Gastroesophageal sphincter (tissue), 4 donors: ENCODE data around the gene KIFC3. TPM values are rescaled to one million over a fixed set of nuclear protein-coding genes. Genes with fewer than 3 reads are reported as not detected.

Experiments used
- ATAC-seq: fragments of 150-250 bp; one replicate; pipeline ENCODE4 v1.9.1; 2016; ENCODE audit warnings: mild to moderate bottlenecking, moderate library complexity
- H3K27ac ChIP-seq, 4 donors: fragments of 200-600 bp; sonication (generic) in 3 of 4; 1 replicate in 3 of 4; 2 replicates in 1 of 4; pipeline ENCODE4 v1.5.1; 2016 to 2019
- H3K27me3 ChIP-seq: fragments of 200-600 bp; sonication (generic); one replicate; pipeline ENCODE4 v1.5.1; 2019
- H3K36me3 ChIP-seq, 2 donors: fragments of 200-600 bp; sonication (generic); one replicate each; pipeline ENCODE4 v1.5.1; 2019; ENCODE audit warnings: control low read depth in 1 of 2
- H3K4me1 ChIP-seq, 3 donors: fragments of 200-600 bp; sonication (generic); 1 replicate in 2 of 3; 2 replicates in 1 of 3; pipeline ENCODE4 v1.5.1; 2016 to 2019; ENCODE audit warnings: control low read depth in 2 of 3
- H3K4me3 ChIP-seq, 2 donors: fragments of 200-600 bp; sonication (generic); one replicate each; pipeline ENCODE4 v1.5.1; 2019; ENCODE audit warnings: mild to moderate bottlenecking in 1 of 2, moderate library complexity in 1 of 2
- H3K9me3 ChIP-seq, 3 donors: fragments of 200-600 bp; sonication (generic); one replicate each; pipeline ENCODE4 v1.5.1; 2017 to 2019; ENCODE audit warnings: control low read depth in 2 of 3
- EP300 ChIP-seq: sonication (generic); formaldehyde crosslinking; IDR thresholded peaks from one replicate; pipeline ENCODE4 v1.6.1; 2017; ENCODE audit warnings: antibody characterized with exemption, mild to moderate bottlenecking
- POLR2A ChIP-seq, 2 donors: fragments of 450-650 bp; IDR thresholded peaks; one replicate each; pipeline ENCODE4 v1.6.1; 2017; ENCODE audit warnings: antibody characterized with exemption in 2 of 2, mild to moderate bottlenecking in 2 of 2, moderate library complexity in 1 of 2
- POLR2AphosphoS5 ChIP-seq: sonication (generic); formaldehyde crosslinking; IDR thresholded peaks from one replicate; pipeline ENCODE4 v1.6.1; 2017; ENCODE audit warnings: antibody characterized with exemption
- WGBS, 2 donors: methylation state at CpG; one replicate each; pipeline ENCODE4 v1.1.5; 2018; ENCODE audit warnings: low coverage in 1 of 2; 5-methylcytosine and 5-hydroxymethylcytosine counted together
- total RNA-seq, 4 donors: library from RNA; depleted of rRNA; stranded (reverse); fragments of >200 nt; gene quantifications; one replicate each; pipeline ENCODE4 v1.1.0, GENCODE V29; 2016
- TF ChIP-seq, protein P1 (sequence below), 4 experiments: fragments of 200-600 bp in 2 of 4; fragments of 450-650 bp in 2 of 4; sonication (generic) in 1 of 4; IDR thresholded peaks; one replicate each; pipeline ENCODE4 v1.5.1; 2017 to 2019; ENCODE audit warnings: antibody characterized with exemption in 4 of 4, mild to moderate bottlenecking in 2 of 4, moderate library complexity in 2 of 4

The KIFC3 gene
- total RNA-seq, 4 donors from 2014 or later = 17.4 to 78.4 (median 36.2) TPM

DNA sequence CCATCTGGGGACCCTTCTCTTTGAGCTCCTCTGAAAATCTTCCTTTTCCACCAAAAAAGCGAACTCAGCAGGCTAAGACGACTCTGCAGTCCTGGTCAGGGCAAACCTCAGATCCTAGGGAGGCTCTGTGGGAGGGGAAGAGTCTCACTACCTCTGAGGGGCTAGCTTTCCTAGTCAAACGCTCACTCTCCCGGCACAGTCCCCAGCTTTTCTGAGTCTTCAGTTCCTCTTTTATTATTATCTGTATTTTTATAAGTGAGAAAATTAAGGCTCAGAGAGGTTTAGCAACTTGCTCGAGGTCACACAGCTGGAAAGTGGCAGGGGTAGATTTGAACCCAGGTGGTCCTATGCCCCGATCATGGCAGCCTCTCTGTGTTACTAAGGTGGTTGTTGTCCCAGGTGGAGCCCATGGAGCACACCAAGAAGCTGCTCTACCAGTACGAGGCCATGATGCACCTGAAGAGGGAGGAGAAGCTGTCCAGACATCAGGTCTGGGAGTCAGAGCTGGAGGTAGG, 75.8 kb downstream of the KIFC3 start:
- Histone ChIP-seq H3K27ac (no peak overlapping the region), H3K27me3 (peaks cover 14% of the 10 kb centered on the region), H3K4me1 (no peaks in the 10 kb centered on the region), H3K9me3 (no peaks in the 10 kb centered on the region), H3K36me3 (no peaks in the 10 kb centered on the region), H3K4me3 (no peak overlapping the region)
- TF ChIP-seq, protein P1, sequence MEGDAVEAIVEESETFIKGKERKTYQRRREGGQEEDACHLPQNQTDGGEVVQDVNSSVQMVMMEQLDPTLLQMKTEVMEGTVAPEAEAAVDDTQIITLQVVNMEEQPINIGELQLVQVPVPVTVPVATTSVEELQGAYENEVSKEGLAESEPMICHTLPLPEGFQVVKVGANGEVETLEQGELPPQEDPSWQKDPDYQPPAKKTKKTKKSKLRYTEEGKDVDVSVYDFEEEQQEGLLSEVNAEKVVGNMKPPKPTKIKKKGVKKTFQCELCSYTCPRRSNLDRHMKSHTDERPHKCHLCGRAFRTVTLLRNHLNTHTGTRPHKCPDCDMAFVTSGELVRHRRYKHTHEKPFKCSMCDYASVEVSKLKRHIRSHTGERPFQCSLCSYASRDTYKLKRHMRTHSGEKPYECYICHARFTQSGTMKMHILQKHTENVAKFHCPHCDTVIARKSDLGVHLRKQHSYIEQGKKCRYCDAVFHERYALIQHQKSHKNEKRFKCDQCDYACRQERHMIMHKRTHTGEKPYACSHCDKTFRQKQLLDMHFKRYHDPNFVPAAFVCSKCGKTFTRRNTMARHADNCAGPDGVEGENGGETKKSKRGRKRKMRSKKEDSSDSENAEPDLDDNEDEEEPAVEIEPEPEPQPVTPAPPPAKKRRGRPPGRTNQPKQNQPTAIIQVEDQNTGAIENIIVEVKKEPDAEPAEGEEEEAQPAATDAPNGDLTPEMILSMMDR (IDR thresholded peaks at IDR 0.05) = no peak
- no peak for TF ChIP-seq POLR2A (IDR thresholded peaks at IDR 0.05)
- no peak for ATAC-seq
- WGBS, 2 donors = 73 to 82% methylated on average over 5 to 6 of the region's 7 CpGs

DNA sequence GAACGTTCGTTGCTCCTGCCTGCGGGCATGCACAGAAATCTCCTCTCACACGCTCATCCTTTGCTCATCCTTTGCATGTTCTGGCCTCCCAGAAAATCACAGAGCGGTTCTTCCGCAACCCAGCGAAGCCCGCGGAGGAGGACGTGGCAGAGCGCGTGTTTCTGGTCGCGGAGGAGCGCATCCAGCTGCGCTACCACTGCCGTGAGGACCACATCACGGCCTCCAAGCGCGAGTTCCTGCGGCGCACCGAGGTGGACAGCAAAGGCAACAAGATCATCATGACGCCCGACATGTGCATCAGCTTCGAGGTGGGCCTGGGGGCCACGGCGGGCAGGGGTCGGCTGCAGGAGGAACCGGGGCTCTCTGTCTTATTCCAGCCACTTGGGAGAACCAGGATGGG, 76.3 kb downstream of the KIFC3 start:
- no peak for TF ChIP-seq POLR2A (IDR thresholded peaks at IDR 0.05)
- TF ChIP-seq, protein P1 (IDR thresholded peaks at IDR 0.05) = no peak
- TF ChIP-seq POLR2AphosphoS5 = no peak
- no peak for TF ChIP-seq EP300
- WGBS, 2 donors = 80 to 100% methylated on average over 1 to 4 of the region's 30 CpGs
- ATAC-seq = no peak

DNA sequence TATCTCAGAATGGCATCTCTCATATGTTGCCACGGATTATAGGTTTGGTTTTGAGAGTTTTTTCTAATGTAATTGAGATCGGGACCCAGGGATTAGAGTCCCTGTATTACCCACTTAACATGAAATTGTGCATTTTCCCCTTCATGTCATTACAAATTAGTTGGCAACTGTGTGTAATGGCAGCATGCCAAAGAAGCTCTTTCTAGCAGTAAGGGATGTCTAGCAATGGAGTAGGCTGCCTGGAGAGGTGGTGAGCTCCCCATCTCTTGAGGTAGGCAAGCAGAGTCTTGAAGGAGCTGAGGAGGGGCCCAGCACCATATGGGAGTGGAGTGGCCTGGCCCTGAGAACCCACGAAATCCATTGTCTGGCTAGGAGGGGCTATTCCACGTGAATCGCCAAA, 76.7 kb downstream of the KIFC3 start:
- H3K4me3 ChIP-seq = no peak overlapping the region
- H3K27me3 ChIP-seq = peaks cover 14% of the 10 kb centered on the region
- TF ChIP-seq, protein P1 (IDR thresholded peaks at IDR 0.05) = no peak
- no peak for TF ChIP-seq POLR2A (IDR thresholded peaks at IDR 0.05)
- TF ChIP-seq POLR2AphosphoS5 = no peak
- no peak for TF ChIP-seq EP300
- 48 to 67% methylated on average over 2 to 3 of the region's 5 CpGs for WGBS, 2 donors
- H3K27ac ChIP-seq = no peak overlapping the region
- no peaks in the 10 kb centered on the region for H3K4me1 ChIP-seq
- no peaks in the 10 kb centered on the region for H3K36me3 ChIP-seq
- ATAC-seq = no peak
- no peaks in the 10 kb centered on the region for H3K9me3 ChIP-seq

More for the DNA sequence above, 76.3 kb downstream of the KIFC3 start:
- Histone ChIP-seq H3K4me1 (no peaks in the 10 kb centered on the region), H3K27me3 (peaks cover 14% of the 10 kb centered on the region), H3K27ac (no peak overlapping the region), H3K36me3 (no peaks in the 10 kb centered on the region), H3K4me3 (no peak overlapping the region), H3K9me3 (no peaks in the 10 kb centered on the region)

DNA sequence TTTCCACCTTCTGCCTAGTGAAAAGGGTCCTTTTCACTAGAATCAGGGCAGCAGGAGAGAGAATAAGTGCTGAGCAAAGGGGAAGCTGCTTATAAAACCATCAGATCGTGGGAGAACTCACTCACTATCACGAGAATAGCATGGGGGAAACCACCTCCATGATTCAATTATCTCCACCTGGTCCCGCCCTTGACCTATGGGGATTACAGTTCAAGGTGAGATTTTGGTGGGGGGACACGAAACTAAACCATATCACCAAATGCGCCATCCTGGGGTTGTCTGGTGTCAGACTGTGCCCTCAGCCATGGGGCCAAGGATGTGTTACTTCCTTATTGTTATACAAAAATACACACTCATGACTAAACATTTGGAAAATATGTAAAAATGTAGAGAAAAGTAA, 77.1 kb downstream of the KIFC3 start:
- no peak for TF ChIP-seq POLR2AphosphoS5
- Histone ChIP-seq H3K27me3 (peaks cover 14% of the 10 kb centered on the region), H3K36me3 (no peaks in the 10 kb centered on the region), H3K4me1 (no peaks in the 10 kb centered on the region), H3K4me3 (no peak overlapping the region), H3K9me3 (no peaks in the 10 kb centered on the region), H3K27ac (no peak overlapping the region)
- WGBS, 2 donors = 29 to 90% methylated on average over 2 to 4 of the region's 5 CpGs
- ATAC-seq = no peak

DNA sequence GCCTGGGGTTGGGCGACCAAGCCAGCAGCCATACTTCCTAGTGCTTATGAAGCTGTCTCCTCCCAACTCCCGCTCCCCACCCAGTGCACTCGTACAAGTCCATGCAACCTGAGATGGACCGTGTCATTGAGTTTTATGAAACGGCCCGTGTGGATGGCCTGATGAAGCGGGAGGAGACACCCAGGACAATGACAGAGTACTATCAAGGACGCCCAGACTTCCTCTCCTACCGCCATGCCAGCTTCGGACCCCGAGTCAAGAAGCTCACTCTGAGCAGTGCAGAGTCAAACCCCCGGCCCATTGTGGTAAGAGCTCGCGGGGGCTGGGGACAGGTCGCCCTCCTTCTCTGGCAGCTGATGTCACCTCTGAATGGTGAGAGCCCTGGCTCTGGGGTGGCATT, 77.8 kb downstream of the KIFC3 start:
- WGBS, 2 donors = 77 to 88% methylated on average over 5 of the region's 15 CpGs
- H3K27ac ChIP-seq = no peak overlapping the region
- H3K27me3 ChIP-seq = peaks cover 14% of the 10 kb centered on the region

More for the DNA sequence above, 77.8 kb downstream of the KIFC3 start:
- H3K4me1 ChIP-seq = no peaks in the 10 kb centered on the region
- TF ChIP-seq, protein P1 (IDR thresholded peaks at IDR 0.05) = no peak
- TF ChIP-seq POLR2A (IDR thresholded peaks at IDR 0.05) (no peak), EP300 (no peak)
- H3K9me3 ChIP-seq = no peaks in the 10 kb centered on the region
- H3K36me3 ChIP-seq = no peaks in the 10 kb centered on the region
- ATAC-seq = no peak
- H3K4me3 ChIP-seq = no peak overlapping the region
